Activated effector memory CD4-positive, alpha-beta T cell treated with anti-CD3 and anti-CD28 coated beads, Interleukin-2, amount 50 U/mL, for 16 hours (primary cell): ENCODE results near the gene FGD5.

Experiments
- DNase-seq: peaks from one replicate; pipeline ENCODE4 v3.0.0-alpha.2; 2020

The FGD5 gene

GRCh38 chr3:14788644-14789043, 30.1 kb upstream of the FGD5 start:
- no peak for DNase-seq

GRCh38 chr3:14789221-14789620, 29.5 kb upstream of the FGD5 start:
- DNase-seq, result no peak

- DNase-seq, result no peak
Measured at GRCh38 chr3:14789640-14790285, 29.0 kb upstream of the FGD5 start.

DNA sequence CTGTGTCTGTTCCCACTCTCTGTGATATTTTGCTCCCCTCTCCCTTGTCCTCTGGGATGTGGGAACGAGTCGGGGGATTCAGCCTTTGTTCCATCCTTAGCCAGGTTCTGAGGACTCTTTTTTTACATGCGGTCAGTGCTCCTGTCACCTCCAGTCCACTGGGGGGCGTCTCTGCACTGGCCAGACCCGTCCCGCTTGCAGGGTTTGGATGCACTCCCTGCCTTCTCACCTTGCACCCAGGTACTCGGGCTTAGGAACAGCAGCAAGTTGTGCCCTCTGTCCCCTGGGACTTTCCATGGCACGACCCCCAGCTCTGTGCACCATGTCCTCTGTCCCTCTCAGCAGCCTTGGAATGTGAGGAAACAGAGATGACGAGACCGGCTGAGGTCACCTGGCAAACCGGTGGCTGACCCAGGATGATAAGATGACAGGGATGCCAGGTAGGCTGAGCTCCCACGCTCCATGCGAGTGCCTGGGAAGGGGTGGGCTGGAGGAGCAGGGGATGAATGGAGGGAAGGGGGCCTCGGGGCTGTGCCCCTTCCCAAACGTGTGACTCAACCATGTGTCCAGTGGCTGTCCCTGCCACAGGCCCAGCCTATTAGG, 27.3 kb upstream of the FGD5 start:
- DNase-seq, result peak; percentile 74

DNA sequence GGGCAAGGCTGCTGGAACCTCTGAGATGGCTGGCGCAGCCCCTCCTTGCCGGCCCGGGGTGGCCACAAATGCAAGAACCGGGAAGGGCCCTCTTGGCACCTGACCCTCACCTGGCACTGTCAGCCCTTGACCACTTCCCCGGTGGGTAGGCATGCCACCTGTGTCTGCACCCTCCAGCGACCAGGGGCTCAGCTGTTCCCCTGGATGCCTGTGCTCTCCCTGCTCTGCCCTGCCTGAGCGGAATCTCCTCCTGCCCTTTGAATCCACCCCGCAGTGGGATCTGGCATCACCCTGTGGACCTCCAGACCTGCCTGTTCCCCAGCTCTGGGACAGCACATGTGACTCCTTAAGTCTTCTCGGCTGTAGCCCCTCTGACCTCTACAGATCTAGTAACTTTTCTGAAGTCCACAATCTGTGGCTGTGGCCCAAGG, 26.1 kb upstream of the FGD5 start:
- no peak for DNase-seq

DNA sequence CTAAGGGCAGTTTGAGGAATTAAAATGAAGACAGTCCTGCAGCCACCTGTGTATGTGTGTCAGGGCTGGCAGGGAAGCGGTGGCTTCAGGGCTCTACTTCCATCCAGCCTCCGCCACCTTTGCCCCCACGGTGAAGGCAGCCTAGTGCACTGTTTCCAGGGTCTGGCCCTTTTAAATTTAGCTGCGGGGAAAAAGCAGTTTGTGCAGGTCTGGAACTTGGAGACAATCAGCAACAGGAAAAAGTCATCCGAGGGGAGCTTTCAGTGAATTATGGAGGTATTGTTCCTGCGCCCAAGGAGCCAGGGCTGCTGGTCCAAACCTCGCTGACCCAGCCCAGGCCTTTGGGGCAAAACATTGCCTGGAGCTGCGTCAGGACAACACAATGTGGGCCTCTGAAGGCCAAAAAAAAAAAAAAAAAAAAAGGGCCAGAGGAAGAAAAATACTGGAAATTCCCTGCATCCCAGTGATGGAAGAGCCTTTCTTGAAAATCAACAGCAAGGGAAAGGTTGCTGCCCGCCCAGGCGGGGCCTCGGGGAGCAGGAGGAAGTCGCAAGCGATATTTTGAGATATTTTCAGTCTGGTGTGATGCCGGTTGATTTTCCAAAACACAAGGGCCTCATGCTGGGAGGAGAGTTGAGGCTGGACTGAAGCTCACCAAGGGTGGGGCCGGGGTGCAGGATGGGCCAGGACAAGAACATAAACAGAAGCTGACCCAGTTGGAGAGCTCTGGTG, 25.5 kb upstream of the FGD5 start:
- DNase-seq, result no peak

DNA sequence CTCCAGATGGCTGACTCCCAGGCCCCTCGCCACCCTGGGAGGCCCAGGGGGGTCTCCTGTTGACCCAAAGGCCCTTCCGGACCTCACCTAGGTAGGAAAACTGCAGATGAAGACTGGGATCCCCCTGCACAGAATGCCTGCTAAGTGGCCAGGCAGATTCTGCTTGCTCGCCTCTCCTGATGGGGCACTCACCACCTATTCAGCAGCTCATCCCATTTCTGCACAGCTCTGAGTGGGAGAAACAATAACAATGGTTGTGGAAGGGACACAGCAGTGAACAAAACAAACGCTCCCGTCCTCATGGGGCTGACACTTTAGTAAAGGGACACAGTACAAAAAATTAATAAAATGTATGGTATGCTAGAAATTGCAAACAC, 24.9 kb upstream of the FGD5 start:
- DNase-seq, result no peak

- DNase-seq, result no peak
Measured at GRCh38 chr3:14794435-14794834, 24.3 kb upstream of the FGD5 start.

- no peak for DNase-seq
Measured at GRCh38 chr3:14795996-14796395, 22.8 kb upstream of the FGD5 start.

- DNase-seq, result no peak
Measured at GRCh38 chr3:14796403-14797077, 22.2 kb upstream of the FGD5 start.

DNA sequence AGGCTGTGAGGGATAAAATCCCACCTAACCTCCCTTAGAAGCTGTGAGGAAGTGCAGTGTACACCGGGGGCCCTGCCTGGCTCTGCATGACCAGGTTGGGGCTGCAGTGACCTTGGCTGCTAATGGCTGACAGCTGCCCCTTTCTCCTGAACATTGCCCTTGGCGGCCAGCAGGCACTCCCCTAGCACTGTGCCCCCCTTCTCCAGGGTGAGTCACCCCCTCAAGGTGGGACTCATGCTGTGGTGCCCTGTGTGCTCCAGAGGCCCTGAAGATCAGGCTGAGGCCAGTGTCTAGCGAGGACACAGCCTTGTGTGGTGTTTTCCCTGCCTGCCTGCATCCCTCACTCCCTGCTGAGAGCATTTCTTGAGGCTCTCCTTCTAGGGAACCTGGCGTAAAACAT, 21.0 kb upstream of the FGD5 start:
- peak; percentile 21 for DNase-seq

- DNase-seq, result no peak
Measured at GRCh38 chr3:14798231-14798630, 20.5 kb upstream of the FGD5 start.

GRCh38 chr3:14799146-14799545, 19.6 kb upstream of the FGD5 start:
- no peak for DNase-seq

GRCh38 chr3:14801031-14801430, 17.7 kb upstream of the FGD5 start:
- DNase-seq, result no peak

DNA sequence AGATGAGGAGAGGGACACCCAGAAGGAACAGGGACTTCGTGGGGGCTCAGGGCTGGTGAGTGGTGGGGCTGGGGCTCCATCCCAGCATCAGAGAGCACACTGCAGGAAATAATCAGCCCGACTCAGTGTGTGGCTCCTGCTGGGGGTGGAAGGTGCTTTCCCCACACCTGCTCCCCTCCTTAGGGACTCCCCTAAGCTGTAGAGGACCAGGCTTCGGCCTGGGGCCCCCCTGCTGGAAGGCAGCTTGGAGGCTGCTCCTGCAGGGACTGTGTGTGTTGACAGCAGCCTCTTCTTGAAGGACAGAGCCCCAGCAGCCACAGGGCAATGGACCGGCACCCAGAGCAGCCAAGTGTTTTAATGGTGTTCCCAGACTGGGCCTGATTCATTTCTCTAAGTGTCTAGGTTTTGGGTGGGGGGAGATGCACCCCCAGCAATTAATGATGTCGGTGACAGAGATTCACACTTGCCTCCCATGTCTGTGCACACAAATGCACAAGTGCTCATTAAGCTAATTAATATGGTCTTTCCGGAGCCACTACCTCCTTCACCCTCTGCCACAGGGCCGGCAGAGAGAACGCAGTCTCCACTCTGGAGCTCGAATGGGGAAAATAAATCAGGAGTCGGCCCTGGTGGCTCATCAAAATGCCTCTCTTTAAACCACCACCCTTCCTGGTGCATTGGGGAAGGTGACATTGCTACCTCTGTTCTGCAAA, 16.9 kb upstream of the FGD5 start:
- DNase-seq, result no peak

DNA sequence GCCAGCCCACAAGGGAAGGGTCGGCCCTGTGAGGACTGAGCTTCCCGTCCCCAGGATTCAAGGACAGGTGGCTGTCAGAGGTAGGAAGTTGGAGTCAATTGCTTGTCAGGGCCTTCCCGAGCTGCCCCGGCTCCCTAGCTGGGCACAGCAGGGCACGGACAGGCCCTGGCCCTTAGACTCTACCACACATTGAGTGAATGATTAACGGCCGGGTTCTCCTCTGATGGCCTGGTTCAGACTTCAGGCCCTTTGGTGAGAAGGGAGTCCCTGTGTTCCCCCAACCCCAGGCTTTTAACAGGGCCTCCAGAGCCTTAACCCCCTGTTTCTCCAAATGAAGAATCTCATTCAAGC, 16.4 kb upstream of the FGD5 start:
- no peak for DNase-seq

DNA sequence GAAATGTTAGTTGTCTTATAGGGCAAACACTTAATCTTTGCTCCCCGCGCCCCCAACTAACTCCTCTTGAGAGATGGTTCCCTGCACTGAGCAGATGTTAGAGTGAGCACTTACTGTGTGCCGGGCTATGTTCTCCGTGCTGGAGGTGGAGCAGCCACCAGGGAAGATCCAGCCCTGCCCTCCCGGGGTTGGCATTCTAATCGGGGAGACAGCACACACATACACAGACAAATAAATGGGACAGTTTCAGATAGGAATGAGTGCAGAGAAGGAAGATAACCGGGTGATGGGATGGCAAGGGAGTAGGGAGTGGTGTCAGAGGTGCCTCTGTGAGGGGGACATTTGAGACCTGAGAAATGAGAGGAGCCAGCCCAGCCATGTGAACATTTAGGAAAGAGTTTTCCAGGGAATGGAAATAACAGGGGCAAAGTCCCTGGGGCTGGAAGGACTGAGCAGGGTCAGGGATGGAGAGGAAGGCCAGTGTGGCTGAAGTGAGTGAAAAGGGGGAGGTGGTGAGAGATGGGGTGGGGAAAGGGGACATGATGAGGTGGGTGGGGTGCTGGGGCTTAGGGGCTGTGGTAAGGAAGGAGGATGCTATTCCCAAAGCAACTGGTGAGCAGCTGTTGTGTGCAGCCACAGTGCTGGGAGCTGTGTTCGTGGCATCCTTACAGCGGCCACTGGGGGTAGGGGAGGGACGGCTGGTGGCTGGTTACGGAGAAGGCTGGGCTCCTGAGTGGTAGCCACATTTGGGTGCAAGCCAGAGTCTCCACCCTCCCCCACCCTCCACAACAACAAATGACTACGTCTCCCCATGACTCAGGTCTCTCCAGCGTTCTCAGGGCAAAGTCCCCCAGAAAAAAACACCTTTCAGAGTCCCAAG, 15.4 kb upstream of the FGD5 start:
- no peak for DNase-seq

DNA sequence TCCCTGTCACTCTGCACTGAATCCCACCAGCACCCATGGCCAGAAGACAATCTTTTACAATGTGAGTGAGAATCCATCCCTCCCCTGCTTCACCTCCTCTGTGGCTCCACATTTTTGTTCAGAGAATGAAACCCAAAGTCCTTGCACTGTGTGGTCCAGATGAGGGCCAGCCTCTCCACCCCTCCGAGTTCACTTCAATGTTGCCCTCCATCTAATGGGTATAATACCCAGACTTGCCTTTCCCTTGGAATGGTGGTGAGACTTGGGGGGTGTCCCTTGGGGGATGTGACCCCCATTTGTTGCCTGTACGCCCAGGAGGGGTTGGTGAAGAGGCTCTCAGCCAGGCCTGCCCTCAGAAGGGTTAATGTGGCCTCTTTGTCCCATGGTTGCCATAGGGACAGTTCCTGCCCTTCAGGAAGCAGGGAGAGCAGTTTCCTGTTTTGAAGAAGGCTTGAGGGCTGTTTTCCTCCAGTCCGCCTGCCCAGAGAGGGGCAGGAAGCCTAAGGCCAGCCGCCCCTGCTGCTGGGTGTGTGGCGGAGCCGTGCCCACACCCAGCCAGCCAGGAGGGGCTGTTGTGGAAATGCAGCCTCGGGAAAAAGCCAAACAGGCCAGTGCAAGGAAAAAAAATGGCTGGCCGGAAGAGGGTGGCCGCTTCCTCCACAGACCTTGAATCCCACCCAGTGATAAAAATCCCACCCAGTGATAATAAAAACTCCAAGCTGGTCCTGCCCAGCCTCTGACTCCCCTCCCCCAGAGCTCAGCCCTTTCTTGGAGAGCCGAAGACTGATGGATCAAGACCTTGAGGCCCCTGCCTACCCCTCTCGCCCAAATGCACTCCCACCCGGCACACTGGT, 14.6 kb upstream of the FGD5 start:
- DNase-seq, result no peak

DNA sequence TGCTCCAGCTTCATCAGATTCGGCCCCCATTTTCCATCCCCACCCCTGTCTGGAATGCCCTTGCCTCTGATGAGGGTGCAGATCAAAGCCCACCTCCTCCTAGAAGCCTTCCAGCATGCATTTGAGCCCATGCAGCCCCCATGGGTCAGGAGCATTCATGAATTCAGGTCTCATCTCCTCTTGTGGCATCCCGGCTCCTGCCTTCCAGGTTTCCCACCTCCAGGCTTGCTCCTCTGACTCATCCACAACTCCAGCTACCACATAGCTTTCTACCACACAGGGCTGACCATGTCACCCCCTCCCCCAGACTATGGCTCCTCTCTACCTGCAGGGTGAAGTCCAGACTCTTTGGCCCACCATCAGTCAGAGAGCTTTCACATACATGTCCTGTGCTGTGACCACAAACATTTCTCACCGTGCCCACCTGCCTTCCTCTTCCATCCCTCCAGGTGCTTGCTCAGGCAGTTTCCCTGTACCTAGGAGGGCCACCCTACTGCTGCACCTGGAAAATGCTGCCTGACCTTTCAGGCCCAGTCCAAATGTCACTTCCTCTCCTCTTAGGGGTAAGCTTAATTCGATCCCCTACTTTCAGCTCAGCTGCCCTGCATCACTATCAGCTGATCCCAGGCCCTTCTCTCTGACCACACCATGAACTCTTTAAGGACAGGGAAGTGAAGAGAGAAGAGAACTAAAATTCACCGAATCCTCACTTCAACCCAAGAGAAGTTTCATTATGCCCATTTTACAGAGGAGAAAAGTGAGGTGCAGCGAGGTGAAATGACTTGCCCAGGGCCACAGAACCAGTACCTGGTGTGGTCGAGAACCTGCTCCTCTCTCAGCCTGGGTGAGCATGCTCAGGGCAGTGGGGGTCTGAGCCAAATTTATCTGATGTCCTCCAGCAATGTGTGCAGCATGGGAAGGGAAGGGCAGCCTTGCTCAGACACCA, 13.7 kb upstream of the FGD5 start:
- DNase-seq, result no peak

DNA sequence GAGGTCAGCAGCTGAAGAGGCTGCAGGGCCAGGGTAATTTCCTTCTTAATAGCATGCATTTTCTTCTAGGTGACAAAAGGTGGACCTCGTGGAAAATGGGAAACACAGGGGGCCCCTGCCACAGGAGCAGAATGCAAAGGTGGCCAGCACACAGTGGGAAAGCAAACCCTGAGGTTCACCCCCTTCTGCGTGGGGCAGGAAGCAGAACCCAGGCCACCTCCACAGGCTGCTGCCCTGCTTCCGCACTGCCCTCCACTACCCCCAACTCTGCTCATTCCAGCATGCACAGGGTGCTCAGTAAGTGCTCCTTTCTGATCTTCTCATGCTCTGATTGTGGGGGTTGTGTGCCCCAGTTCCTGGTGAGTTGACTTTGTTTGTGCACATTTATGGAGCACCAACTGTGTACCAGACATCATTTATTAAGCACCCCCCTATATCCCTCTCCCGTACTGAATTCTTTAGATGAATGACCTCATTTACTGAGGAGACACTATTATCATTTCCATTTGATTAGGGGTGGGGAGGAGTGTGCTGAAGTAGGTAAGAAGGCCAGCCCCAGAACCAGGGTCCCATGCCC, 12.7 kb upstream of the FGD5 start:
- no peak for DNase-seq
